ENCODE data around the gene FAM200C. TPM values are rescaled to one million over a fixed set of nuclear protein-coding genes. Genes with fewer than 3 reads are reported as not detected.

Gene FAM200C
- total RNA-seq, 1 experiment from 2014 or later, result 10.5 TPM

GRCh38 chr5:160384681-160385080 lies 15.2 kb downstream of the FAM200C start:
- no peaks in the 10 kb centered on the region for H3K79me2 ChIP-seq (ENCODE audit: low read depth)
- no peaks in the 10 kb centered on the region for H3K9me2 ChIP-seq (ENCODE audit: insufficient read depth)
- no peak overlapping the region for H3K4me3 ChIP-seq
- no peaks in the 10 kb centered on the region for H3K36me3 ChIP-seq (ENCODE audit: low read depth)
- no peaks in the 10 kb centered on the region for H4K20me1 ChIP-seq (ENCODE audit: insufficient read depth)
- CTCF ChIA-PET, result no interaction called here
- H3F3A ChIP-seq (ENCODE audit: insufficient read depth, low read depth), result no peaks in the 10 kb centered on the region
- H2AFZ ChIP-seq, result no peak overlapping the region
- no peak overlapping the region for H3K27ac ChIP-seq
- intact Hi-C loops (cut with micrococcal nuclease; ENCODE audit: unreplicated experiment), result no loop called here
- POLR2A ChIA-PET (ENCODE audit: unreplicated experiment), result no interaction called here
- no peaks in the 10 kb centered on the region for H3K4me1 ChIP-seq (replicated peaks; ENCODE audit: insufficient read depth)
- H3K4me2 ChIP-seq, result no peak overlapping the region
- TF ChIP-seq CTCF (conservative IDR thresholded peaks at IDR 0.05) (no peak), EZH2 (IDR thresholded peaks at IDR 0.05; ENCODE audit: low read depth) (no peak)
- no peak for DNase-seq
- BruUV-seq (replicated peaks), result no TSS peak
- no peaks in the 10 kb centered on the region; the same call in 1 of the 2 replicates for H3K9me3 ChIP-seq (ENCODE audit: insufficient read depth, low read depth)
- no peaks in the 10 kb centered on the region for H3K27me3 ChIP-seq (ENCODE audit: insufficient read depth, low read depth)

- CTCF ChIA-PET, result no interaction called here
- Histone ChIP-seq H3K36me3 (ENCODE audit: low read depth) (no peaks in the 10 kb centered on the region), H3K9me2 (ENCODE audit: insufficient read depth) (no peaks in the 10 kb centered on the region), H3K27me3 (ENCODE audit: insufficient read depth, low read depth) (no peaks in the 10 kb centered on the region), H3K9me3 (ENCODE audit: insufficient read depth, low read depth) (no peaks in the 10 kb centered on the region), H2AFZ (no peak overlapping the region), H3K4me3 (no peak overlapping the region), H4K20me1 (ENCODE audit: insufficient read depth) (no peaks in the 10 kb centered on the region), H3K4me2 (no peak overlapping the region), H3K79me2 (ENCODE audit: low read depth) (no peaks in the 10 kb centered on the region), H3K4me1 (replicated peaks; ENCODE audit: insufficient read depth) (no peaks in the 10 kb centered on the region), H3F3A (ENCODE audit: insufficient read depth, low read depth) (no peaks in the 10 kb centered on the region), H3K27ac (no peak overlapping the region)
- TF ChIP-seq EZH2 (IDR thresholded peaks at IDR 0.05; ENCODE audit: low read depth) (no peak), CTCF (conservative IDR thresholded peaks at IDR 0.05) (no peak)
- POLR2A ChIA-PET (ENCODE audit: unreplicated experiment), result no interaction called here
- no peak for DNase-seq
- no TSS peak for BruUV-seq (replicated peaks)
- intact Hi-C loops (cut with micrococcal nuclease; ENCODE audit: unreplicated experiment), result no loop called here
These were observed 17.5 kb downstream of the FAM200C start for GRCh38 chr5:160382346-160382745.

GRCh38 chr5:160380041-160380440 lies 19.8 kb downstream of the FAM200C start:
- Histone ChIP-seq H3K9me2 (ENCODE audit: insufficient read depth) (no peaks in the 10 kb centered on the region), H3K9me3 (ENCODE audit: insufficient read depth, low read depth) (no peaks in the 10 kb centered on the region), H3K27me3 (ENCODE audit: insufficient read depth, low read depth) (peaks cover 10% of the 10 kb centered on the region; the same call in 1 of the 2 replicates), H4K20me1 (ENCODE audit: insufficient read depth) (no peaks in the 10 kb centered on the region), H3K4me1 (replicated peaks; ENCODE audit: insufficient read depth) (no peaks in the 10 kb centered on the region), H3K4me2 (no peak overlapping the region), H2AFZ (no peak overlapping the region), H3F3A (ENCODE audit: insufficient read depth, low read depth) (no peaks in the 10 kb centered on the region), H3K4me3 (no peak overlapping the region), H3K79me2 (ENCODE audit: low read depth) (no peaks in the 10 kb centered on the region), H3K36me3 (ENCODE audit: low read depth) (no peaks in the 10 kb centered on the region), H3K27ac (no peak overlapping the region)
- ChIA-PET CTCF (interaction anchor here (1.0 kb wide), 1 partner anchor 16 kb away, joined by 3 read pairs; no protein-coding TSS in a partner anchor), POLR2A (ENCODE audit: unreplicated experiment) (no interaction called here)
- no peak for DNase-seq
- TF ChIP-seq EZH2 (IDR thresholded peaks at IDR 0.05; ENCODE audit: low read depth) (no peak), CTCF (conservative IDR thresholded peaks at IDR 0.05) (no peak)
- intact Hi-C loops (cut with micrococcal nuclease; ENCODE audit: unreplicated experiment), result no loop called here
- no TSS peak for BruUV-seq (replicated peaks)

All from PC-9 (cell line).